Stimulated activated CD4-positive, alpha-beta T cell treated with anti-CD3 and anti-CD28 coated beads, Interleukin-15, amount 100 ng/mL, for 1 hour (primary cell): ENCODE data around the gene GMPS.
"Not testable (repeated sequence)": the region's sequence is repeated elsewhere in the genome, so short reads cannot be mapped to it uniquely, and the experiment has no call there.

Experiments used
- DNase-seq, 2 donors: peaks; one replicate each; pipeline ENCODE4 v3.0.0-alpha.2; 2020; ENCODE audit warnings: low read depth in 1 of 2, low spot score in 1 of 2

GMPS gene

GRCh38 chr3:155938409-155938808 lies 68.0 kb downstream of the GMPS start:
- no peak for DNase-seq

GRCh38 chr3:155941354-155941753 lies 70.9 kb downstream of the GMPS start:
- no peak for DNase-seq

GRCh38 chr3:155944081-155944480 lies 73.6 kb downstream of the GMPS start:
- no peak for DNase-seq

GRCh38 chr3:155946178-155946577 lies 75.7 kb downstream of the GMPS start:
- no peak for DNase-seq

- no peak for DNase-seq
Measured at GRCh38 chr3:155948476-155948875, 78.0 kb downstream of the GMPS start.

GRCh38 chr3:155949453-155950217 lies 79.2 kb downstream of the GMPS start:
- no peak for DNase-seq

GRCh38 chr3:155956508-155957411 lies 86.3 kb downstream of the GMPS start:
- DNase-seq, result no peak

GRCh38 chr3:155957412-155957880 lies 87.0 kb downstream of the GMPS start:
- no peak for DNase-seq

GRCh38 chr3:155958676-155959075 lies 88.2 kb downstream of the GMPS start:
- DNase-seq, result no peak

GRCh38 chr3:155960060-155960459 lies 89.6 kb downstream of the GMPS start:
- DNase-seq, result no peak

- not testable (repeated sequence) for DNase-seq
Measured at GRCh38 chr3:155961044-155961443, 90.6 kb downstream of the GMPS start.

- no peak for DNase-seq
Measured at GRCh38 chr3:155963570-155963969, 93.1 kb downstream of the GMPS start.

GRCh38 chr3:155970398-155970797 lies 99.9 kb downstream of the GMPS start:
- no peak for DNase-seq

- no peak for DNase-seq
Measured at GRCh38 chr3:155972885-155973584, 102.6 kb downstream of the GMPS start.

GRCh38 chr3:155978324-155978723 lies 107.9 kb downstream of the GMPS start:
- DNase-seq, result no peak

GRCh38 chr3:155979746-155980145 lies 109.3 kb downstream of the GMPS start:
- DNase-seq, result no peak

- DNase-seq, result no peak
Measured at GRCh38 chr3:155981669-155982068, 111.2 kb downstream of the GMPS start.

GRCh38 chr3:155983834-155984474 lies 113.5 kb downstream of the GMPS start:
- no peak for DNase-seq

GRCh38 chr3:155984791-155985417 lies 114.5 kb downstream of the GMPS start:
- DNase-seq, result no peak

GRCh38 chr3:155989536-155989935 lies 119.1 kb downstream of the GMPS start:
- DNase-seq, result no peak

GRCh38 chr3:155991212-155991611 lies 120.8 kb downstream of the GMPS start:
- DNase-seq, result no peak
